HK-2 (cell line): ENCODE data around the gene EEF2.

Source experiments
- DNase-seq: peaks from one replicate; pipeline ENCODE4 v3.0.0-alpha.2; 2018; ENCODE audit not compliant: unreplicated experiment

Gene EEF2

GRCh38 chr19:3984584-3984907 lies 717 bp downstream of the EEF2 start:
- no peak for DNase-seq

GRCh38 chr19:3983936-3984583 lies 1.2 kb downstream of the EEF2 start:
- peak; percentile 77 for DNase-seq

DNA sequence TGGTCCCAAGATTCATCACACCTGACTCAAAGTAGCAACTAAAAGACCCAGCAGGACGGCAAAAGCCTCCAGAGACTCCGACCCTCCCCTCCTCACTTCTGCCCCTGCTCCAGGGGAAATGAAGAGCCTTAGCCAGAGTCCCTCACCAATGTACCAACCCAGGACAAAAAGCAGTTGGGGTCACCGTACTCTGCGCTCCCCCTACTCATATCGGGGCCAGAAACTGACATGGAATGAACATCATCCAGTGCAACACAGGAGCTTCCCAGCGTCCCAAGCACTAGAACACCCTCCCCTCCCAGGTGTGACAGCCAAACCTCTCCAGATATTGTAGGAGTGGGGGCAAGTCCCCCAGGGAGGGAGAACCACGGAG lies 1.7 kb downstream of the EEF2 start:
- no peak for DNase-seq

- peak; percentile 78 for DNase-seq
These were observed 2.3 kb downstream of the EEF2 start for GRCh38 chr19:3982701-3983541.

DNA sequence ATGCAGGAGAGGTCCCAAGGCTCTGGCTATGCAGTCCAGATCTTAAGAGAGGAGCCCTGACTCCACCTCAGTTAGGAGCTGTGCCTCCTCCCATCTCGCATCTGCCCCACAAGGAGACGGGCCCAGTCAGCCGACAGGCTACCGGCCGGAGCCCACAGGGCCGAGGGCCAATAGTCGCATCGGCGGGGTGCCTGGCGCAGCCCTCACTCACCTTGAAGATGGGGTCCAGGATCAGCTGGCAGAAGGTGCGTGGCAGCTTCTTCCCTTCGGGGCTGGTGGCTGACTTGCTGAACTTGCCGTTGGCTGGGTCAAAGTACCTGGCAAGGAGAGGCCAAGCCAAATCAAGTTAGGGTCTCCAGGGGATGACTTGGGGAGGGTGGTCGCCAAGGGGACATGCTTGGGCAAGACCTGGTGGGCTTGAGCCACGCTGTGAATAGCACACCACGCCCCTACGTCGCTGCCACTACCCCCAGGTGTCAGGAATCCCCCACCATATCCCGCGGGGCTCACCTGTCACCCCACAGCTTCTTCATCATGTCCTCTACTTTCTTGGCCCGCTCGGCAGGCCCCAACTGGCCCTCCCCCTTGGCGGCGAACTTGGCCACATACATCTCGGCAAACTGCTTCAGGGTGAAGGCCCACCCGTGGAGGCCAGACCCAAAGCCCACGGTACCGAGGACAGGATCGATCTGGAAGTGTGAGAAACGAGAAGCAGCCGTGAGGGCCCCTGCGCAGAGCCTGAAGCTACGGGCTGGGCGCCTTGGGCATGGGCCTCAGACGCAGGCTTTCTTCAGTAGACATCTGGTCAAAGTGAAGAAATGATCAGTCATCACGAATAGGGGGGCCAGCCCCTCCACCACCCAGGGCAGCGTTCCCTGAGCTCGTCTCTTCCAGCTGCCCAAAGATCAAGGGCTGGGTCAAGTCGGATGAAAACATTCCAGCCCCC lies 3.3 kb downstream of the EEF2 start:
- DNase-seq = no peak

- no peak for DNase-seq
These were observed 3.9 kb downstream of the EEF2 start for GRCh38 chr19:3981373-3981735.

- no peak for DNase-seq
These were observed 4.7 kb downstream of the EEF2 start for GRCh38 chr19:3980353-3981251.

- DNase-seq = no peak
These were observed 5.5 kb downstream of the EEF2 start for GRCh38 chr19:3979674-3980352.

DNA sequence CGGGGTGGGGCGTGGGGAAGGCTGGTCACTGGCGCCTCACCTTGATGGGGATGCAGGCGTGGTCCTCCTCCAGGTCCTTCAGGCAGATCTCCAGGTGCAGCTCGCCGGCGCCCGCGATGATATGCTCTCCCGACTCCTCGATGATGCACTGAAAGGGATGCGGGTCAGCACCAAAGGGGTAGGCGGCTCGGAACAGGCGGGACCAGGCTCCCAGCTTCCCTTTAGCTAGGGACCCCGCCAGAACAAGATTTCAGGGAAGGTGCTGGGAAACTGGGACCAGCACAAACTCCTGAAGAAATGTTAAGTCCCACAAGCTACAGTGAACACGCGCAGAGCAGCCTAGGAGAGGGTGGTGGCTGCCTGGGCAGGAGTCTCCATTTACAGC lies 6.0 kb downstream of the EEF2 start:
- DNase-seq = no peak

GRCh38 chr19:3978145-3978544 lies 7.1 kb downstream of the EEF2 start:
- no peak for DNase-seq

- DNase-seq = no peak
These were observed 7.8 kb downstream of the EEF2 start for GRCh38 chr19:3977242-3978143.

DNA sequence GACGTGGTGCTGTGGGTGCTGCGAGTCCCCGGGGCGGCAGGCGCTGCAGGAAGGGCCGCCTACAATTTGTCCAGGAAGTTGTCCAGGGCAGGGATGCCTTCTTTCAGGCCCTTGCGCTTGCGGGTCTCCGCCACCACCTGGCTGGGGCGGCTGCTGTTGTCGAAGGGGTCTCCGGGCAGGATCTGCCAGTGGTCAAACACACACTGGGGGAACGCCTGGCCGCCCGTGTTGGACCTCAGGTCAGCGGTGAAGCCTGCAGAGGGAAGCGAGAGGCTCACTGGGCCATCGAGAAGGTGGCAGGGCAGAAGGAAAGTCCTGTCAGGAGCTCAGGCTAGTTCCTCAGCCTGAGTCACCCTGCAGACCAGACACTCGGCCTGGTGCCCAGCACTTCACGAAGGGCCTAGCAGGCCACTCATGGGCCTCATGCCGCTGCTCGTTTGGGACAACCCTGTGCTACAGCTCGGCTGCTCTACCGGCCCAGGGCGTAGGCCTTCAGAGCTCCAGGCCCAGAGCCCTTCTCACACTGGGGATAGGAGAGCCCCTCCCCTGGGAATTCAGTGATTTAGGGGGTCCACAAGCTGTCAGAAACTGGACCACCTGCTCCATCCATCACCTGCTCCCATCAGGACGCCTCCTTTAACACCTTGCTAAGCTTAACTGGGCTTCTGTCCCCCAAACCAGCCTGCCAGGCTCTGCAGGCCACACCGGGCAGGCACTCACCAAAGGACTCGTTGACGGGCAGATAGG lies 8.6 kb downstream of the EEF2 start:
- no peak for DNase-seq

DNA sequence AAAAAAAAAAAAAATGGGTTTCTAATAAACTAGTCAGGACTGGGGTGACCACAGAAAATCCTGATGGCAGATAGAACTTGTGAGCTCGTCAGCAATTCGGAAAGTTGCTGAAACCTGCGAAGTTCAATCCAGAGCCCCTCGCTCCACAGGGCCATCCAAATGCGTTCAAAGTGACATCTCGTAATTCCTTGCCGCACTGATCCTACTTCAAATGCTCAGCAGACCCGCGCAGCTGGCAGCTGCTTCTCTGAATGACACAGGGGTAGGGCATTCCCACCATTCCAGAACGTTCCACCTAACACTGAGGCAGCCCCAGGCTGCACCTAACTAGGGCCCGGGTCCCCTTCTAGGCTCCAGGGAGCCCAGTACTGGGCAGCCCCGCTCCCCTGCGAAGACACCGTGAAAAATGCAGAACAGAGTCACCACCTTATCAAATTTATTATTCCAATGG lies 9.6 kb downstream of the EEF2 start:
- DNase-seq = no peak

GRCh38 chr19:3975144-3975543 lies 10.1 kb downstream of the EEF2 start:
- DNase-seq = no peak

- peak; percentile 99 for DNase-seq
These were observed 14.3 kb downstream of the EEF2 start, which contains the start of gene DAPK3 for GRCh38 chr19:3970808-3971598. TSS of gene DAPK3 (minus strand) at chr19:3971099. CDS start at chr19:3969735, 1,364 bp downstream.

GRCh38 chr19:3970313-3970807 lies 14.9 kb downstream of the EEF2 start:
- DNase-seq = no peak

DNA sequence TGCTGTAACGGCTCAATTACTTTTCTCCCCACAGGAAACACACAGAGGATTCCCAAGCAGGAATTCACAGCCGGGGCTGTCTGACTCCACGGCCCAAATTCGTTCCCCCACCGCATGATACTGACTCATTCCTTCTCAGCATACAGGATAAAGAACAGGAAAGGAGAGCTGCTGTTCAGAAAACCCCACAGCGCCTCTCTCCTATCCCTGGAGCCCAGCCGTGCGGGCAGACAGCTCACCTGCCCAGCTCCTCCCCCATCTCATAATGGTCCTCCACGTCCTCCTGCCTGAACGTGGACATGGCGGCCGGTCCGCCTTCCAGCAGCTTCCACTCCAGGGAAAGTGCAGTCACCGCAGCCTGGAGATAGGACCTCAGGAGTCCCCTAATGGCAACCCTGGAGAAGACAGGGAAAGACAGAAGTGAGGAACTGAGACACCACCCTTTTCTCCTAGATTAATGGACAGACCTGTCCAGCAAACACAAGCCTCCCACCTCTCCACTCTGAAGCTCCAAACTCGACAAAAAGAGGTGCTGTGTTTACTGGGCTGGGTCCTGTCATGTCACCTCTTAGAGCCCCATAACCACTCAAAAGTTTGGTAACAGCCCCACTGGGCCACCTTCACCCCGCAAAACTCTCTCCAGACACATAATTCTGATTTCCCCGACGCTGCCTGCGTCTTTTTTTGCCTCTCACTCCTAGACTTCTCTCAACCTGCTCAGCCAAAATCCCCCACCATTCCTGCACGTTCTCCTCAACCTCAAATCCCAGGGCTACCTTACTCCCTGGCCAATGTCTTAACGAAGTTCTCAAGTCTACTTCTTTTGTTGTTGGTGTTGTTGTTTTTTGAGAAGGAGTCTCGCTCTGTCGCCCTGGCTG lies 15.6 kb downstream of the EEF2 start:
- DNase-seq = peak; percentile 92
